Activated CD4-positive, alpha-beta T cell treated with anti-CD3 and anti-CD28 coated beads, Interleukin-2, amount 50 U/mL, for 16 hours (primary cell): Measurements from ENCODE around the gene ORMDL3.
"Not testable (repeated sequence)": the region's sequence is repeated elsewhere in the genome, so short reads cannot be mapped to it uniquely, and the experiment has no call there.

ENCODE experiments used
- DNase-seq: peaks from one replicate; pipeline ENCODE4 v3.0.0-alpha.2; 2020

Gene ORMDL3

GRCh38 chr17:39923836-39924690 is 3.3 kb downstream of the ORMDL3 start:
- no peak for DNase-seq

- DNase-seq, result no peak
Observed at GRCh38 chr17:39923230-39923629, 4.2 kb downstream of the ORMDL3 start.

- DNase-seq, result no peak
Observed at GRCh38 chr17:39922006-39922405, 5.4 kb downstream of the ORMDL3 start.

DNA sequence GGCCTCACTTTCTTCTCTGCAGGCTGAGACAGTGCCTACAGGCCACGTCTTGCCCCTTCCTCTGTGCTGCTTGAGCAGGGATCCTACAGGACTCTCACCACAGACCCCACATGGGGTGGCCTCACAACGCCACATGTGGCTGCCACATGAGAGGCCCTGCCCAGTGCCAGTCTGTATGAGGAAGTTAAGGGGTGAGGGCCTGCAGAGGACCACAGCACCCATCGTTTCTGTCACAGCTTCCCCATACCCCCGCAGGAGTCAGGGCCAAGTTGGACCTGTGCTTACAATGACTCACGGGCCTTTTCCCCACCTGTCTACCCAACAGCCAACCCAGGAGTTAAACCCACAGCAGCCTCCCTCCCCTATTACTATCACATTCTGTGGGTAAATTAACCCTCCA is 6.1 kb downstream of the ORMDL3 start:
- no peak for DNase-seq

DNA sequence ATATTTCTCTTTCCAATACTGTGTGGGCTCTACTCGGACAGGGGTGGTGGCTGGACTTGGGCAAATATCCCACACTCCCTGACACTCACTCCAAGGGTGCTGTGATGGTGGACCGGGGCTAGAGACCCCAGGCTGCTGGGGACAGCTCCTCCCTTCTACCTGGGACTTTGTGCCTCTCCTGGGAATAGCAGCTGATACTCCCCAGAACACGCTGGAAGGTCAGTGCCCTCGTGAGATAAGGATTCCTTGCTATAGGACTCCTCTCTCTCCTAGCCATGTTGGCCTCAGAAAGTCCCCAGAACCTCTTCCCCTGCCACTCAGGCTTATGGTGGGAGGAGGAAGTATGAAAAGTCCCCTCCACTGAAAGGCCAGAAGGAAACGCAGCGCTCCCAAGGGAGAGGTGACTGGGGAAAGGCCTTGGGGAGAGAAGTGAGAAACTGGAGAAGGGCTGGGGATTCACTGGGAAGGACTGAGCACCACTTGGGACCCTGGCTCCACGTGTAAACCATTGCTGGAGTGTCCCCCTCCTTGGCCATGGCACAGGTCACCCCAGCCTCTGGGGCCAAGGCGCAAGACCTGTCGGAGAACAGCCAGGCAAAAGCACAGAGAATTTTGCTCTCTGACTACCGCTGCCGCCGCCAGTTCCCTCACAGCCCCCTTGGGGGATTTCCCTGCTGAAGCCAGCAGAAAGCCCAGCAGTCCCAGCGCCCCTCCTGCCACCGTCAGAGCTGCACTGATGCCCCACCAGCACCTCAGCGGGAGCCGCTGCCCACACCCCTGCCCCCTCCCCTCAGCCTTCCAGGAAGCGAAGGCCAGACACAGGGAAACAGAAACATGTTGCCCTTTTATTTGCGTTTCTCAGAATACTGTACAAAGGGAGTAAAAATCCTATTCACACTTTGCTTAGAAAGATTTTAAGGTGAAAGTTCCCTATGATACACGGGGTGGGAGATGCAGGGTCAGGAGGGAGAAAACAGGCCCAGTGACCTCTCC is 6.9 kb downstream of the ORMDL3 start:
- DNase-seq, result peak; percentile 60

DNA sequence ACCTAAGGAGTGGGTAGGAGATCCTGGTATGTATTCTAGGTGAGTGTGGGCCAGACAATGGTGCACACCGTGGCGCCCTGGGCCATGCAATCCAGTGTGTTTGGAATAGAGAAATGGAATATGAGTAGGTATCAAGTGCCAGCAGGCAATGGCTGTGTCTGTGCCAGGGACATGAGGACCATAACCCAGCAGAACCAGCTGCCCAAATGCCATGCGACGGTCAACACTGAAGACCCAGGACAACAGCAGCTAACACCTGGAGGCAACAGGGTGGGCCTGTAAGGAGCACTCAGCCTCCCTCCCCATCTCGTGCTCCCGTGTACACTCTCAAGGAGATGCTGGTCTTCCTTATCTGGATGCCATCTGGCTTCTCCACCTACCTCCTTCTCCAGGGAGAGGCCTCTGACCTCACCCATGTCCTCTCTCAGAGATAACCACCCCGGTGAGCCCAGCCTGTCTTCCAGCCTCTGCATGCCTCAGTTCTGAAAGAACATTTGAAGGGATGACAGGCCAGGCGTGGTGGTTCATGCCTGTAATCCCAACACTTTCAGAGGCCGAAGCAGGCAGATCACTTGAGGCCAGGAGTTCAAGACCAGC is 8.2 kb downstream of the ORMDL3 start:
- no peak for DNase-seq

DNA sequence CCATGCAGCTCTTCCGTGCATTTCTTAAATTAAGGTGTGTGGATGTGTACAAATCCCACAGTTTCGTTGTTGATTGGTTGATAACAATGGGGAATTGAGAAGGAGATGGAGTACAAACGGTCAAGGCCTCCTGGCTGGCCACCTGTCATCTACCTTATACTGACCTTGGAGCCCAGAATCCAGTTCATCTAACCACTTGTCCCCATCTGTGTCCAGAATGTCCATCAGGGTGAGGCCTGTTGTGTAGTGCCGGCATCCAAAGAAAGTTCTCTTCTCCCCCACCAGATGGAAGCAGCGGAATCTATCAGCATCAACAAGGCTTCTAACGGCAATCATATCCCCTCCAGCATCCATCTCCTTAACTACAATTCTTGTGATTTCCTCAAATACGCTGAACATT is 10.5 kb downstream of the ORMDL3 start:
- no peak for DNase-seq

DNA sequence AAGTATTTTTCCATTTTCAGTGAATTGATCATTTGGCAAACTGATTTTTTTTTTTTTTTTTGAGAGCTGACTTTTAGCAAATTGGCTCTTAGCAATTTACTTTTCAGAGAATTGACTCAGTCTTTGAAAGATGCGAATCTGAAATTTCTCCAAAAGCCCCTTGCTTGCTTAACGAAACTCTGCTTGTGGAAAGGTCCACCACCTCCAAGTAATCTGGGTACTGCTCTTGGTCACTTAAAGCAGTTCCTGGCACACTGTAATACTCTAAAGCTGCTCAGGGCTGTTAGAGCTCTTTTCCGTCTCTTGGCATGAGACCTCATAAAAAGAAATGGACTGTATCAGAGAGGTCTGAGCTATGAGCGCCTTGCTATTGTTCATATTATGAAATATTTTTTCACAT is 11.8 kb downstream of the ORMDL3 start:
- no peak for DNase-seq

DNA sequence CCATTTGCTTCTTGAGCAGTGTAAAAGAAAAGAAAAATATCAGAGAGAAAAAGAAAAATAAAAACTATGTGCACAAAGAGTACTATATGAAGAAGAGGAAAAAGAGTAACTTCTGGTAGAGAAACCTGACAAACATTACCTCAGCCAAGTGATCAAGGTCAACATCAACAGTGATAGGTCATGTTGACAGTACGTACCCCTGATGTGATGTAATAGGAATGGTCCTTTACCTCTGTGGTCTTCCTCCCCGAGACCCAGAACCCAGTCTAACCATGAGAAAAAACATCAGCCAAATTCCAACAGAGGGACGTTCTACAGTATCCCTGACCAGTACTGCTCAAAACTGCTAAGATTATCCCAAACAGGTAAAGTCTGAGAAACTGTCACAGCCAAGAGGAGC is 13.4 kb downstream of the ORMDL3 start:
- DNase-seq, result no peak

DNA sequence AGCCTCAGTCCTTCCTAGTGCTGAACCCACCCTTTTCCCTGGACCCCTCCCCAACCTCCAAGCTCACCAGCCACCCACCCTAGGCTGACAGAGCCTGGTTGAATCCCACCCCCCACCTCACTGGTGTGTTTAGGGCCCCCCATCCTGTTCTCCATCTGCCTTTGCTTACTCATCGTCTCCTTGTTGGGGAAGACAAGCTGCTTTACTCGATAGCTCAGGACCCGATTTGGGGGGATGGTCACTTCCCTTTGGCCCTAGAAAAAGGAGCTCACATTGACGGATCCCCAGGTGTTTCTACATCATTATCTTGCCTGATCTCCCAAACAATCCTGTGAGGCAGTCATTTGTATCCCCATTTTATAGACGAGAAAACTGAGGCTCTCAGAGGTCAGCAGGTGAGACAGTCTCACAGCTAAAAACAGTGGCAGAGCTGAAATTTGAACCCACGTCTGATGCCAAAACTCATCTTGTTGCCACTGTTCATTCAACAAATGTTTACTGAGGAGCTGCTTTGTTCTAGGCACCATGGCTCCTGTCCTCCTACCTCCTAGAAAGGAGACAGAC is 18.5 kb downstream of the ORMDL3 start:
- no peak for DNase-seq

- no peak for DNase-seq
Observed at GRCh38 chr17:39904990-39905288, 22.5 kb downstream of the ORMDL3 start.

DNA sequence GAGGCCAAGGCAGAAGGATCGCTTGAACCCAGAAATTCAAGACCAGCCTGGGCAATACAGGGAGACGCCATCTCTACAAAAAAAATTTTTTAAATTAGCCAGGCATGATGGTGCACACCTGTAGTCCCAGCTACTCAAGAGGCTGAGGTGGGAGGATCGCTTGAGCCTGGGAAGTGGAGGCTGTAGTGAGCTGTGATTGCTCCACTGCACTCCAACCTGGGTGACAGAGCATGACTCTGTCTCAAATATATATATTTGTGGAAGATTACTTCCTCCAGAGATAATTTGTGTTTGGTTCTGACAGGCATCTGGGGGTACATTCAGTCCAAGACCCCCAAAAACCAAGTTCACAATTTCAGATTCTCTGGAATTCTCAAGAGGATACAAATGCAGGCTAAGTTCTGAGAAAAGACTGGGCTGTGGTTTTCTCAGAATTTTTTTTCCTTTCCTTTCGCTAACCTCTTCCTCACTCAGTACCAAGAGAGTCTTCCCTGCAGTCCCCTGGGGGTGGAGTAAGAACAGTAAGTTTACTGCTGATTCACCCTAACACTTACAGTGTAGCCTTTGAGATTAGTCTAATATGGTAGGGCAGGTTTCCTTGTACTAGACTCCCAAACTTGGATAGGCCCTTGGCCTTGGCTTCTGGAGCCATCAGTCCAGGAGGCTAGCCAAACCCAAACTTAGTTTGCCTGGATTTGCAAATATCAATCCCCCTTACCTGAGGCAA is 24.1 kb downstream of the ORMDL3 start:
- DNase-seq, result peak; percentile 61

DNA sequence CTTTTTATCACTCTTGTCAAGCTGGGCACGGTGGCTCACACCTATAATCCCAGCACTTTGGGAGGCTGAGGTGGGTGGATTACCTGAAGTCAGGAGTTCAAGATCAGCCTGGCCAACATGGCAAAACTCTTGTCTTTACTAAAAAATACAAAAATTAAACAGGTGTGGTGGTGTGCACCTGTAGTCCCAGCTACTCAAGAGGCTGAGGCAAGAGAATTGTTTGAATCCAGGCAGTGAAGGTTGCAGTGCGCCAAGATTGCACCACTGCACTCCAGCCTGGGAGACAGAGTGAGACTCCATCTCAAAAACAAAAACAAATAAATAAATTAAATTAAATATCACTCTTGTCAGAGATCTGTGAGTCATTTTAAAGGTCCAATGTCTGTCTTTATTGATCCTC is 25.4 kb downstream of the ORMDL3 start:
- DNase-seq, result not testable (repeated sequence)

- no peak for DNase-seq
Observed at GRCh38 chr17:39899215-39899614, 28.2 kb downstream of the ORMDL3 start.

DNA sequence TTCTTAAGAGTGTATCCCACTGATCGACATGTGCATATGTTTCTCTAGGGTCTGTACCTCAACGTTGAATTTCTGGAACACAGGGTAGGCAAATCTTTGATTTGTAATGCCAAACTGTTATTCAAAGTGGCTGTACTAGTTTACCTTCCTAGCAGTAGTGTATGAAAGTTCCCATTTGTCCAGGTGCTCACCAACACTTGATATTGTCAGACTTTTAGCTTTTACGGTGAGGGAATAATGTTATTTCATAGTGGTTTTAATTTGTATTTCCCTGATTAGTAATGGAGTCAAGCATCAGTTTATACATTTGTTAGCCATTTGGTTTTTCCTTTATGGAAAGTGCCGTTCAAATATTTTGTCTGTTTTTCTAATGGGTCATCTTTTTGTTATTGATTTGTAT is 29.3 kb downstream of the ORMDL3 start:
- no peak for DNase-seq

GRCh38 chr17:39894681-39895376 is 32.6 kb downstream of the ORMDL3 start:
- DNase-seq, result peak; percentile 22

GRCh38 chr17:39889200-39889599 is 38.2 kb downstream of the ORMDL3 start:
- DNase-seq, result no peak

- DNase-seq, result no peak
Observed at GRCh38 chr17:39887078-39887477, 40.3 kb downstream of the ORMDL3 start.

GRCh38 chr17:39886102-39886501 is 41.3 kb downstream of the ORMDL3 start:
- DNase-seq, result not testable (repeated sequence)

DNA sequence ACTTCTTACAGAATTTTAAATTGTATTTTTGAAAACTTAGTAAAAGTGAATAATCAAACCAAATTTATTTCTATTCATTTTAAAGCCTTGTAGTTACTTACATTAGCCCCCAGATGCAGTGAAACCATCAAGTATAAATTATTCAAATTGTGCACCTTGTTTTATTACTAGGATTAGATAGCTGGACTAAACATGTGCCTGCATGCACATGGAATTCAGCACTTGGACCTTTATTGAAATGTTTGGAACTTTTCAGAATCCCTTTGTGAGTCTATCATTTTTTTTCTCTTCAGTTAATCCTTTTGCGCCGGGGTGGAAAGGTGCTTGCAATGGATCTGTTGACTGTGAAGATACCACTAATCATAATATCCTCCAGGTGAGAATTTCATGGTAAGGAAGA is 54.6 kb downstream of the ORMDL3 start:
- DNase-seq, result no peak

DNA sequence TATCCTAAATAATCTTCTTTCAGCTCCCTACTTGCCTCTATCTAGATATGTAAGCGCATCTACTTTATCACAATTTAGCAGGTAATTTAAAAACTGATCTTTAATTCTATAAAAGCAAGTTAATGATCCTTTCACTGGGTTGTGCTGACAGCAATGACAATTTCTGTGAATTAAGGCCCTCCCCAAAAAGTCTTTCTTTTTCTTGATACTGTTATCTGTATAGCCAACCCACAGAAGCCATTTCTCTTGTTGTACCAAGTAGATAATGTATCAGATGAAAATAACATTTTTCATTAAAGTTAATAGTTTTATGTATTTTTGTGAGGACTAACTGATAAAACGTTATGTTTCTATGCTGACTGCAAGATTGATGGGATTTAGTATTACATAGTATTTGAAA is 55.6 kb downstream of the ORMDL3 start:
- no peak for DNase-seq
